HG02943 (cell line): ENCODE results near the gene REP15.
A peak's percentile ranks its signal among the peaks of the same experiment; 100 is the strongest.
"Not testable (repeated sequence)": the region's sequence is repeated elsewhere in the genome, so short reads cannot be mapped to it uniquely, and the experiment has no call there.

Experiments used
- ATAC-seq: cut with Tn5 transposase; IDR thresholded peaks from one replicate; pipeline ENCODE4 v1.9.1; 2021; ENCODE audit warnings: mild to moderate bottlenecking, low read depth, moderate library complexity; ENCODE audit not compliant: unreplicated experiment

Gene REP15

DNA sequence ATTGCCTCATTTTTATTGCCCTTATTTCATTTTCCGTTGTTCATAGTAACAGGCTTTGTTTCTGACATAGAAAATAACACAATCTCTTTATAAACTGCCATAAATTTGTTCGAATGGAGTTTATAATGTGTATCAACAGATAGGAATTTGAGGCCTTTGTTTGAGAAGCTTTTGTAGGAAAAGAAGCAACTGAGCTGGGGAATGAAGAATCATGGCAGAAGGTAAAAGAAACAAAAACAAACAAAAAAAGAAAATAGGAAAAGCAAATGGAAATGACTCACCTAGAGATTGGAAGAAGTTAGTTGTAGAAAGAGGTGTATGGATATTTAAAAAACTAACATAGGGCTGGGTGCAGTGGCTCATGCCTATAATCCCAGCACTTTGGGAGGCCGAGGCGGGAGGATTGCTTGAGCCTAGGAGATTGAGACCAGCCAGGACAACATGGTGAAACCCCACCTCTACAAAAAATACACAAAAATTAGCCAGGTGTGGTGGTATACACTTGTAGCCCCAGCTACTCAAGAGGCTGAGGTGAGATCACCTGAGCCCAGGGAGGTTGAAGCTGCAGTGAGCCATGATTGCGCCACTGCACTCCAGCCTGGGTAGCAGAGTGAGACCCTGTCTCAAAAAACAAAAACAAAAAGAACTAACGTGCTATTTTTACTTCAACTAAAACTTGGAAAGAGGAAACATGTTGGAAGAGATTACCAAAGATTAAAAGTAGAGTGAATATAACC lies 523 bp upstream of the REP15 start:
- no peak for ATAC-seq

DNA sequence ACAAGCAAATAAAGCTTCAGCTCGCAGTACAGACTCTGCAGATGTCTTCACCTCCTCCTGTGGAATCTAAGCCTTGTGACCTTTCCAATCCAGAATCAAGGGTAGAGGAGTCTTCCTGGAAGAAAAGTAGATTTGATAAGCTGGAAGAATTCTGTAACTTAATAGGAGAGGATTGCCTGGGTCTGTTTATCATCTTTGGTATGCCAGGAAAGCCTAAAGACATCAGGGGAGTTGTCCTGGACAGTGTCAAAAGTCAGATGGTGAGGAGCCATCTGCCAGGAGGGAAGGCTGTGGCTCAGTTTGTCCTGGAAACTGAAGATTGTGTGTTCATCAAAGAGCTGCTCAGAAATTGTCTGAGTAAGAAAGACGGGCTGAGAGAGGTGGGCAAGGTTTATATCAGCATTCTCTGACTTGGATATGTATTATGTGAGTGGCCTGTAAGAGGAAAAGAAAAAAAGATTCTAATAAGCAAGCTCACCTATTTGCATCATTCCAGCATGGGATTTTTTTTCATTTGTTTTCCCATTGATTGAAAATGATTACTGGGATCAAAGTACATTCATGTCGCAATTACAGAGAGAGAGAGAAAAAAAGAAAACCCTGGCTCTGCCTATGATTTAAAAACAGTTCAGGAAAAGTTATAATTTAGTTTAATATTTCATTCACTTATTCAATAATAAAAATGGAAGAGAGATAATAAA lies 767 bp downstream of the REP15 start:
- ATAC-seq: no peak

DNA sequence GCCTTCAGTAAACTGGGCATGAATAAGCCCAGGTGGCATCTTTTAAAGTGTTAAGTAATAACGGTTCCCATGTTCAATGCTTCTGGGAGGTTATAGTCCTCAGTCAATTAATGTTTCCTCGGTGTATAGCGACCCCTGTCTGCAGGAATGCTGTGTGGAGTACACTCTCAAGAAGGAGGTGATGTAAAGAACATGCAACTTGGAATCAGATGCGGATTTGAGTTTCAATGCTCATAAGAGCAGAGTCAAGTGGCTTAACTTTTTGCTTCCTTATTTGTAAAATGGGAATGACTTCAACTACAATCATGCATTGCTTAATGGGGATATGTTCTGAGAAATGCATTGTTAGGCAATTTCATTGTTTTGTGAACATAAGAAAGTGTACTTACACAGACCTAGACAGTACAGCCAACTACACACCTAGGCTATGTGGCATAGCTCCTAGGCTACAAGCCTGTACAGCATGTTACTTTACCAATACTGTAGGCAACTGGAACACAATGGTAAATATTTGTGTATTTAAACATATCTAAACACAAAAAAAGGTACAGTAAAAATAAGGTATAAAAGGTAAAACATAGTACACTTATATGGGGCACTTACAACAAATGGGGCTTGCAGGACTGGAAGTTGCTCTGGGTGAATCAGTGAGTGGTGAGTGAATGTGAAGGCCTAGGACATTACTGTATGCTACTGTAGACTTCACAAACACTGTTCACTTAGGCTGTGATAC lies 7.6 kb downstream of the REP15 start:
- peak; percentile 72 for ATAC-seq

DNA sequence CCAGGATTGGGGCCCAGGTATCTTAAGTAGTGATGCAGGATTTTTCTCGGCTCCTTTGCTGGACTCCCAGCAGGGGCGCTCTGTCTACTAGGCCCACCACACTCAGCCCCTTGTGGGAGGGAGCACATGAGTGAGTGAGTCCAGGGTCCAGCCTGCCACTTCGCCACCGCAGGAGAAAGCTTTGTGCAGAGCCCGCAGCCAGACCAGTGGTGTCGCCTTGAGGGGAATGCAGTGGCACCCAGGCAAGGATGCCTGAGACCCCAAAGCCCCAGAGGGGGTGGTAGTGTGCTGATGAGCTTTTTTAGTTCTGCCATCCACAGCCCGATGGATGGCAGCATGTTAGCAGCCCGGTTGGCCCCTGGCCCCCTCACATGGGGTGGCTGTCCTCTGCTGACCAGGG lies 9.0 kb downstream of the REP15 start:
- ATAC-seq: no peak

DNA sequence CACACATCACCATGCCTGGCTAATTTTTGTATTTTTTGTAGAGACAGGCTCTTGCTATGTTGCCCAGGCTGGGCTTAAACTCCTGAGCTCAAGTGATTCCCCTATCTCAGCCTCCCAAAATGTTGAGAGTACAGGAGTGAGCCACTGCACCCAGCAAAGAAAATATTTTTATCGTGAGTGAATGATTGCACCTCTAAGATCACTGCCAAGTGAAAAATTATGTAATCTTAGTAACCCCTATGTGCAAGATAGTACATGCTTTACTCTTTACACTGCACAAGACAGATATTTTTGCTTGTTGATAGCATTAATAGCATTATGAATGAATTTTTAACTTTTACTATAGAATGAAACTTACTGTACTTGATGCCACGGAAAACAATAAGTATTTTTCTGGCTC lies 11.0 kb downstream of the REP15 start:
- no peak for ATAC-seq

DNA sequence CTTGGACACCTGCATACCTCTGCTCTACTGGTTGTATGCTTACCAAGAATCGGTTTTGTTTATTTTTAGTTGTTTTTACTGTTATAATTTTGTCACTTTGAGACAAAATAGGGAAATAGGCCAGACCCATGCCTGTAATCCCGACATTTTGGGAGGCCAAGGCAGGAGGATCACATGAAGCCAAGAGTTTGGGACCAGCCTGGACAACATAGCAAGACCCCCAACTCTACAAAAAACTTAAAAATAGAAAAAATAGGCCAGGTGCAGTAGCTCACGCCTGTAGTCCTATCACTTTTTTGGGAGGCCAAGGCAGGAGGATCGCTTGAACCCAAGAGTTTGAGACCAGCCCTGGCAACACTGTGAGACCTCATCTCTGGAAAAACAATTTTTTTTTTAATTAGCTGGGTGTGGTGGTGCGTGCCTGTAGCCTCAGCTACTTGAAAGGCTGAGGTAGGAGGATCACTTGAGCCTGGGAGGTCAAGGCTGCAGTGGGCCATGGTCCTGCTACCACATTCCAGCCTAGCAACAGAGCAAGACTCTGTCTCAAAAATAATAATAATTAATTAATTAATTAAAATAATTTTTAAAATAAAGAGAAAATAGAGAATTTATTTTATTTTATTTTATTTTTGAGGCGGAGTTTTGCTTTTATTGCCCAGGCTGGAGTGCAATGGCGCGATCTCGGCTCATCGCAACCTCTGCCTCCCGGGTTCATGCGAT lies 13.1 kb downstream of the REP15 start:
- ATAC-seq: no peak

DNA sequence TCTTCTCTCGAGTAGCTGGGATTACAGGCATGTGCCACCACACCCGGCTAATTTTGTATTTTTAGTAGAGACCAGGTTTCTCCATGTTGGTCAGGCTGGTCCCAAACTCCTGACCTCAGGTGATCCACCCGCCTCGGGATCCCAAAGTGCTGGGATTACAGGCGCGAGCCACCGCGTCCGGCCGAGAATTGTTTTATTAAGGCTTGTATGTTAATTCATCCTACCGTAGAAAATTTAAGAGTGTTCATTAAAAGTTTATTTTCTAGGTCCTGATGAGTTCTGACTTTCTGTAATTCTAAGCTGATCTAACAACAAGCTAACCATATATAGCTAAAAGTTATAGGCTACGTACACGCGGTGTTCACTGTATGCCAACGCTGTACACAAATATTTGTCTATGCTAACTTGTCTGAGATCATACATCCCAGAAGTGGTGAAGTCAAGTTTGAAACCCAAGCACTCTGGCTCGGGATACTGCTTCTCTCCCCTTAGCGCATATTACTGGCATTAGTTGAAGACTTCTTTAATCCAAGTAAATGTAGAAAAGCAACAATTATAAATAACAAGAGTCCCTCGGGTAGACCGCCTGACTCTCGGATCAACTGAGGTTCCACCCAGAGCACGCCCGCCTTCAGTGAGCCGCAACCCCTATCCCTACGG lies 13.8 kb downstream of the REP15 start:
- peak; percentile 44 for ATAC-seq

DNA sequence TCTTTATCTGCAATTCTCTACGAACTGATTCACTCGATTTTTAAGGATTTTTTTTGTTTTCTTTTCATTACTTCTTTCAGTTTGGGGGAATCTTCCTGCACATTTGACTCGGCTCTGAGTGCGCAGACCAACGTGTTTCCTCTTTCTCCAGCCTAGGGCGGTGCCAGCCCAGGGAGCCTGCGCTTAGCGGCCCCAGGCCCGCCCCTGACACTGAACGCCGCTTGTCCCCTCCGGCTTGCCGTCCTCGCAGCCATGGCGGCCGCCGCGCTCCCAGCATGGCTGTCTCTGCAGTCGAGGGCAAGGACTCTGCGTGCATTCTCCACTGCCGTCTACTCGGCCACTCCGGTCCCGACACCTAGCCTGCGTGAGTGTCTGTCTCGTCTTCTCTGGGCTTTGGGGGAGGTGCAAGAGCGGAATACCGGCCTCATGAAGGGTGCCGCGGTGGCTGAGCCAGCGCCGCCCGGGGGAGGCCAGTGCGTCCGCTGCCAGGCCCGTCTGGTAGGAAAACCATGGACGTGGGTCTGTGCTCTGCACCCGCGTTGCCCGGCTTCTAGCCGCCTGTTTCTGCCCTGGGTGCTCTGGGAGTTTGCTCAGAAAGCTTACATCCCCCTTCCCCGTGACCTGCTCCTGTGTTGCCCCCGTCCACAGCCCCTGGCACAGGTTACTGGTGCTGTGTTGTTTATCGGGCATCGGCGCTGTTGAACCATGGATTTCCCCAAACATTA lies 14.5 kb downstream of the REP15 start, which contains the start of gene MRPS35:
Gene MRPS35 (plus strand): TSS at position 241 of the 725 bp plus-strand sequence. CDS start 12 bp downstream, at position 253.
- peak; percentile 97 for ATAC-seq

DNA sequence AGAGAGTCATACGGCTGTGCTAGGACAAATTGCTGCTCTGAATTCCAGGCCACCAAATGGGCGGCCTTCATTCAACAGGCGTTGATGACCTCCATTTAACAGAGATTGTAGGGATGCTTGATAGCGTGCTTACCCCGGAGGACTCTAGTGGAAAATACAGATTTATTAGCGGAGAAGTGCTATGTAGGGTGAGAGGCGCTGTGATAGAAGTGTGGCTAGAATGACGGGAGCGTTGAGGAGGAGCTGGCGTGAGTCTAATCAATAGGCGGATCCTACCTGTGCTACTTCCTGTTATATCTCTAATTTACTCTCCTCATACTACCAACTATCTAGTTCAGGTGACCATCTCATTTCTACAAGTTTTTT lies 15.1 kb downstream of the REP15 start:
- no peak for ATAC-seq

DNA sequence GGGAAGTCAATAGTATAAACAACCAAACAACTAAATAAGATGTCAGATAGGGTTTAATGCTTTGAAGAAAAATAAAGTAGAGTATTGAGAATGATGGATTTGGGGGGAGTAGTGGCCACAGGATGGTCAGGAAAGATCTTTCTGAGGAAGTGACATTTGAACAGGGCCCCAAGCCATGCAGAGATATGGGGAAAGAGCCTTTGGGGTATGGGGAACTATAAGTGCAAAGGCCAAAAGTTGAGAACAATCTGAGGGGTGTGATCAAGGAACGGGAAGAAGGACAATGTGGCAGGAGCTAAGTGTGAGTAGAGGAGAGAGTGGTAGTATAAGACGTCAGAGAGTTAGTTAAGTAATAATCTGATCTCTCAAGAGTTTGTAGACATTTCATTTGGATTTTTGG lies 15.7 kb downstream of the REP15 start:
- ATAC-seq: no peak

DNA sequence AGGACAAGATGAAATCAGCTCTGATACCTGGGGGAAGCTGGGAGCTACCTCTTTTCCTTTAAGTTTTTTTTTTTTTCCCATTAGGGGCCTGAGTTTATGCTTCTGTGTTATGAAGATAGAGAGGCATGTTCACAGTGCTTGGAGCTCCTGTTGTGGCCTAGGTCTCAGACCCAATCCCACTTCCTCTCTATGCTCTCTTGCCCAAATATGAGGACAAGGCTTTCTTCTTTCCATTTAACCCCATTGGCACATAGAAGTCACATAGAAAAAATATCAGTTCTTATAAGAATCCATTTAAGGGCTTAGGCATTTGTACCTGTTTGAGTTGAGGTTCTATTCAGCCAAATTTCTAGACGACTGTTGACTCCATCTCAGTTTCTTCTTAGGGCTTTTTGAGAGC lies 27.0 kb downstream of the REP15 start:
- ATAC-seq: no peak

DNA sequence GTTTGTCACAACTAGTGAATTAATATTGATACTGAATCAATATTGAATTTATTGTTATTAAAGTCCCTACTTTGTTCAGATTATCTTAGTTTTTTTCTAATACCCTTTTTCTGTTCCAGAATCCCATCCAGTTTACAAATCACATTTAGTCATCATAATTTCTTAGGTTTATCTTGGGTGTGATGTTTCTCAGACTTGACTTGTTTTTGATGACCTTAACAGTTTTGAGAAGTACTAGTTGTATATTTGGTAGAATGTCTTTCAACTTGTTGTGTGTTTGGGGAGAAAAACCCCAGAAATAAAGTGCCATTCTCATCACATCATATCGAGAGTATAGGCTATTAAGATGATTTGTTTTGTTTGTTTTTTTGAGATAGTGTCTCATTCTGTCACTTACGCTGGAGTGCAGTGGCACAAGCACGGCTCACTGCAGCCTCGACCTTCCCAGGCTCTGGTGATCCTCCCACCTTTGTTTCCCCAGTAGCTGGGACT lies 33.9 kb downstream of the REP15 start:
- ATAC-seq: no peak

DNA sequence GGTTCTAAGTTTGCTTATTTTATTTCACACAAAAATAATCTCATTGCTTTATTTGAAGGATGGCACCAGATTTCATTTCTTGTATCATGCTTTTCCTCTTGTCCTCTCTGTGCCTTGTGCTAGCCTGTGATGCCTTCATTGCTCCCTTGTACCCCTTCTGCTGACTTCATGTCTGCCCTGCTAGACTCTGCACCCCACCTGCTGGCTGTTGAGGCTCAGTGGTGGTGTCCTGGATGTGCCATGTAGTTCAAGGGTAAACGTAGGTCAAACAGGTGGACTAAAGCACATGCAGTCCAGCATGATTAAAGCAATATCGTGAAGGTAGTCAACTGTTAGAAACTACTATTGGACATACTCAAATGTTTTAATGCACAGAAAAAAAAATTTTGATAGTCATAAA lies 36.0 kb downstream of the REP15 start:
- ATAC-seq: no peak

DNA sequence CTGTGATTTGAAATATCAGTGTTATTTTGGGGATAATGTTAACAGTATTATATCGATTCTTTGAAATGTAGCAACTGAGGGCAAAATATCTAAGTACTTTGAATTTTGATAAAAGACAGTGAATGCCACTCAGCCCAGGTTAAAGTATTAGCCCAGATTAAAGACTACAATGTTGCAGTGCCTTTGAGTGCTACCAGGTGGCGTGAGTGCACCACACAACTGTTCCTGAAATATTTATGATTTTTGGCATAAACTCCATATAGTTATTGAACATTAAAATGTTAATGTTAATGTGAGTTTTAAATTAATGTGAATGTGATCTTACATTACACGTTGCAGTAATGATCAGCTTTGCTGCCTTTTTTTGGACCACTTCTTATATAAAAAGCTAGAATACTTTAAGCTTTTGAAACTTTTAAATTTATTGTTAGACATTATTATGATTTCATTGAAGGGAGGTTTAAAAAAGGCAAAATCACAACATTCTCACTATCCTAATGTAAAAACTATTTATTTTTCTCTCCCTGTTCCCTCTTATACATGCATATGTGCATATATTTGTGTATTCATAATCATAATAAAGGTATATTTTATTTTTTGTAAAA lies 36.9 kb downstream of the REP15 start:
- no peak for ATAC-seq

DNA sequence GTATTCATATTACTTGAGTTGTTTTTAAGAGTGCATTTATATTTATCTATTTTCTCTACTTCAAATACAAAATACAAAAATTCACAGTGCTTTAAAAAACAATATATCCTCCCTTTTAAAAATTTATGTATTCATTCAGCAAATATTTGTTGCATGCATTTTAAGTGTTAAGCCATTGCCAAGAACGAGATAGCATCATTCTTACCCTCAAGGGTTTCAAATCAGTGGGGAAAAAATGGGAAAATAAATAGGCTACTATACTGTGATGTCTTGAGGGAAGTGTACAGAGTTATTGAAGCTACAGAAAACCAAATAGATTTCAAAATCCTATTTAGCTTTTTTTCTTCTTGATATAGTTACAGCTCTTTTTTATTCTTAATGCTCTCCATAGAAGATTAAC lies 37.5 kb downstream of the REP15 start:
- no peak for ATAC-seq

DNA sequence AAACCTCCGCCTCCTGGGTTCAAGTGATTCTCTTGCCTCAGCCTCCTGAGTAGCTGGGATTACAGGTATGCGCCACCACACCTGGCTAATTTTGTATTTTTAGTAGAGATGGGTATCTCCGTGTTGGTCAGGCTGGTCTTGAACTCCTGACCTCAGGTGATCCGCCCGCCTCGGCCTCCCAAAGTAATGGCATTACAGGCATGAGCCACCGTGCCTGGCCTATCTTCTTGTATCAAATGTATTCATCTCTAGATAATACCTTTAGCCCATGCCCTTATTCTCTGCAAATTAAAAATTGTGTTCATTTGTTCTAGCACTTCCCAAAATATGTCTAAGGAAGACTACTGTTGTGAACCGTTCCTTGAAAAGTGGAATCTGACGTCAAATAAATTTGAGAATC lies 38.1 kb downstream of the REP15 start:
- ATAC-seq: not testable (repeated sequence)

DNA sequence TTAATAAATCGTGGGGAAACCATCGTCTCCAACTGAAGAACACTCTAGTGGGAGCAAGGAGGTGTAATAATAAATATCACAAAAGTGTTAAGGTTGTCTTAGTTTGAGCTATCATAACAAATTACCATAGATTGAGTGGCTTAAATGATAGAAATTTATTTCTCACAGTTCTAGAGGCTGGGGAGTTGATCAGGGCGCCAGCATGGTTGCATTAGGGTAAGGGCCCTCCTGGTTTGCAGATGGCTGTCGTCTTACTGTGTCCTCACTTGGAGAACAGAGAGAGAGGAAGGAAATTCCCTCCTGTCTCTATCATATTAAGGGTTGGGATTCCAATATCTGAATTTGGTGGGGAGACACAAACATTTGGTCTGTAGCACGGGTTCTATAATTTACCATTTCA lies 47.4 kb downstream of the REP15 start:
- no peak for ATAC-seq

DNA sequence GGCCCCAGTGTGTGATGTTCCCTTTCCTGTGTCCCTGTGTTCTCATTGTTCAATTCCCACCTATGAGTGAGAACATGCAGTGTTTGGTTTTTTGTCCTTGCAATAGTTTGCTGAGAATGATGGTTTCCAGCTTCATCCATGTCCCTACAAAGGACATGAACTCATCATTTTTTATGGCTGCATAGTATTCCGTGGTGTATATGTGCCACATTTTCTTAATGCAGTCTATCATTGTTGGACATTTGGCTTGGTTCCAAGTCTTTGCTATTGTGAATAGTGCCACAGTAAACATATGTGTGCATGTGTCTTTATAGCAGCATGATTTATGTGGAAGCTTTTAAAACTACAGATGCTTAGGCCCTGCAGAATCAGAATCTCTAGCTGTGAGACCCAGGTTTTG lies 49.5 kb downstream of the REP15 start:
- ATAC-seq: not testable (repeated sequence)
